ENCODE measurements around the gene CYSLTR2. TPM values are rescaled to one million over a fixed set of nuclear protein-coding genes. Genes with fewer than 3 reads are reported as not detected.

The CYSLTR2 gene
- total RNA-seq, 6 donors from 2014 or later = under 0.01 to 2.0 (median 1.2) TPM

DNA sequence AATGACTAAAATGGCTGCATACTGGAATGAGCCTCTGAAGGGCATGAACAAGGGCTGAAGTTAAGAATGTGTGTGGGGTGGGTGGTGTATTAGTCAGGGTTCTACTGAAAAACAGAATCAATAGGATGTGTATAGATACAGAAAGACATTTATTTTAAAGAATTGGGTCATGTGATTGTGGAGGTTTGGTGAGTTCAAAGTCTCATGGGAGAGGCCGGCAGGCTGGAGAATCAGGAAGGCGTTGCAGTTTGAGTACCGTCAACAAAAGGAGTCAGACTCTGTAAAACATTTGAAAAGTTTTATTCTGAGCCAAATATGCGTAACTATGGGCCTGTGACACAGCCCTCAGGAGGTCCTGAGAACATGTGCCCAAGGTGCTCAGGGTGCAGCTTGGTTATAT, 24.5 kb upstream of the CYSLTR2 start:
- no peak overlapping the region for H3K27ac ChIP-seq

DNA sequence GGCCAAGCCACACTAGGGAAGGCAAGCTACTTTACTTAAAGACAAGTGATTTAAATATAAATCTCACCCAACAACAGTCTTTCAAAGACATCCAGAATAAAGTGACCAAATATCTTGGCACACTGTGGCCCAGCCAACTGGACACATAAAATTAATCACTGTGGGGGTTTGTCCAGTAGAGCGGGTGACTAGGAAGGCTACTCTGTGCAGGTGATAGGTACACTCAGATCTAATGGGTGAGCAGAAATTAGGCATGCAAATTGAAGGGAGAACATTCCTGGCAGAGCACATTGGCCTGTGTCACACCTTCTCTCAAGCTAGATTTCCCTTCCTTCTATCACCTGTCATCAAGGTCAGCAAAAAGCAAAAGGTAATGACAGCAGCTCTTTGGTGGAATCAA, 23.4 kb upstream of the CYSLTR2 start:
- WGBS, 2 donors = 92 to 100% methylated on average over 1 of the region's 1 CpG
- Histone ChIP-seq H3K36me3 (no peaks in the 10 kb centered on the region), H3K4me1 (peaks cover 0 to 6% (median 5%) of the 10 kb centered on the region in 4 donors), H3K27ac (no peak overlapping the region), H3K9me3 (peaks cover 0 to 10% (median 5%) of the 10 kb centered on the region in 4 donors), H3K4me3 (no peak overlapping the region), H3K27me3 (no peaks in the 10 kb centered on the region)
- DNase-seq (no peak), ATAC-seq (ENCODE audit: low FRiP score in 2 of 2) (no peak)
- TF ChIP-seq, protein P1, sequence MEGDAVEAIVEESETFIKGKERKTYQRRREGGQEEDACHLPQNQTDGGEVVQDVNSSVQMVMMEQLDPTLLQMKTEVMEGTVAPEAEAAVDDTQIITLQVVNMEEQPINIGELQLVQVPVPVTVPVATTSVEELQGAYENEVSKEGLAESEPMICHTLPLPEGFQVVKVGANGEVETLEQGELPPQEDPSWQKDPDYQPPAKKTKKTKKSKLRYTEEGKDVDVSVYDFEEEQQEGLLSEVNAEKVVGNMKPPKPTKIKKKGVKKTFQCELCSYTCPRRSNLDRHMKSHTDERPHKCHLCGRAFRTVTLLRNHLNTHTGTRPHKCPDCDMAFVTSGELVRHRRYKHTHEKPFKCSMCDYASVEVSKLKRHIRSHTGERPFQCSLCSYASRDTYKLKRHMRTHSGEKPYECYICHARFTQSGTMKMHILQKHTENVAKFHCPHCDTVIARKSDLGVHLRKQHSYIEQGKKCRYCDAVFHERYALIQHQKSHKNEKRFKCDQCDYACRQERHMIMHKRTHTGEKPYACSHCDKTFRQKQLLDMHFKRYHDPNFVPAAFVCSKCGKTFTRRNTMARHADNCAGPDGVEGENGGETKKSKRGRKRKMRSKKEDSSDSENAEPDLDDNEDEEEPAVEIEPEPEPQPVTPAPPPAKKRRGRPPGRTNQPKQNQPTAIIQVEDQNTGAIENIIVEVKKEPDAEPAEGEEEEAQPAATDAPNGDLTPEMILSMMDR (IDR thresholded peaks at IDR 0.05) = no peak
- TF ChIP-seq POLR2AphosphoS5 (IDR thresholded peaks at IDR 0.05) (no peak), POLR2A (IDR thresholded peaks at IDR 0.05) (no peak), EP300 (IDR thresholded peaks at IDR 0.05) (no peak)

More for the DNA sequence above, 24.5 kb upstream of the CYSLTR2 start:
- TF ChIP-seq, protein P1 (IDR thresholded peaks at IDR 0.05) = no peak
- no peak for ATAC-seq (ENCODE audit: low FRiP score in 2 of 2)
- no peaks in the 10 kb centered on the region for H3K27me3 ChIP-seq
- peaks cover 0 to 7% (median 0%) of the 10 kb centered on the region in 4 donors for H3K9me3 ChIP-seq
- peaks cover 0 to 9% (median 7%) of the 10 kb centered on the region in 4 donors for H3K4me1 ChIP-seq
- DNase-seq = no peak
- no peaks in the 10 kb centered on the region for H3K36me3 ChIP-seq
- 87 to 95% methylated on average over 4 of the region's 4 CpGs for WGBS, 2 donors
- no peak overlapping the region for H3K4me3 ChIP-seq

DNA sequence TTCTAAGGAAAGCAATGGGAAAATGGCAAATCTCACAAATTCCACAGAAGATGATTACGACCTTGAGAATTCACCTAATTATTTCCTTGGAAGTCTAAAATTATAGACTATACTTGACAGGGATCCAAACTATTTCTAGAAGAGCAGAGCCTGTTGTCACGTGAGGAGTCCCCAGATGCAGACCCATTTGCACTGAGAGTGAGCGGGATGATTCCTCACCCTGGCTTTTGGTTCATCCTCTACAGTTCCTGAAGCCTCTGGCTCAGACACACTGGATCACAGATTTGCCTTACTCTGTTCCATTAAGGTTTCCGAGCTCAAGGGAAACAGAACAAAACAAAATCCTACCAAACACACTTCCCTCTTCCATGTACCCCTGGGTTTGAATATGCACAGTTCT, 23.0 kb upstream of the CYSLTR2 start:
- H3K36me3 ChIP-seq = no peaks in the 10 kb centered on the region
- DNase-seq (no peak), ATAC-seq (ENCODE audit: low FRiP score in 2 of 2) (no peak)
- 84 to 87% methylated on average over 4 of the region's 4 CpGs for WGBS, 2 donors
- no peak overlapping the region for H3K4me3 ChIP-seq
- peaks cover 0 to 3% (median 0%) of the 10 kb centered on the region in 4 donors for H3K4me1 ChIP-seq
- no peaks in the 10 kb centered on the region for H3K27me3 ChIP-seq
- peaks cover under 1 to 14% (median 5%) of the 10 kb centered on the region in 4 donors for H3K9me3 ChIP-seq
- no peak overlapping the region for H3K27ac ChIP-seq
- TF ChIP-seq, protein P1 (IDR thresholded peaks at IDR 0.05) = no peak
- TF ChIP-seq POLR2A (IDR thresholded peaks at IDR 0.05) (no peak), POLR2AphosphoS5 (IDR thresholded peaks at IDR 0.05) (no peak), EP300 (IDR thresholded peaks at IDR 0.05) (no peak)

DNA sequence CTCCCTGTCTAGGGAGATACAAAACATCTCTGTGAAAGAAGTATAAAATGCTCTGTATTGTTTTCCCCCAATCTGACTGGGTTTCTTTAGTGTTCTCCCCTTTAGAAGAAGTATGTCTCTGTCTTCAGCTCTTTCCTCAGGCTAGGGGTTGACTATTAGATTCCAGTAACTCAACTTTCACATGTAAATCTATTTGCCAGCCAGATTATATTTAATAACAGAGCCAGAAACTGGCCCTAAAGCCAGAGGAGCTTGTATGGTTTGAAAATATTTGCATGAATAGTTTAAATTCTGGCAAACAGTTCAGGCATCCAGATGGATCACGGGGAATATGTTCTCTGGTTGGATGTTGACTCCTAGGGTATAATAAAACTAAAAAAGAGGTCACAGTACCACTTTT, 22.3 kb upstream of the CYSLTR2 start:
- Histone ChIP-seq H3K4me1 (no peaks in the 10 kb centered on the region), H3K4me3 (no peak overlapping the region), H3K27ac (no peak overlapping the region), H3K36me3 (no peaks in the 10 kb centered on the region), H3K27me3 (no peaks in the 10 kb centered on the region), H3K9me3 (peaks cover 4 to 20% (median 10%) of the 10 kb centered on the region in 4 donors)
- DNase-seq (no peak), ATAC-seq (ENCODE audit: low FRiP score in 2 of 2) (no peak)
- WGBS, 2 donors = 83 to 84% methylated on average over 1 of the region's 1 CpG
- no peak for TF ChIP-seq POLR2AphosphoS5 (IDR thresholded peaks at IDR 0.05)
- TF ChIP-seq EP300 (IDR thresholded peaks at IDR 0.05) = no peak
- no peak for TF ChIP-seq POLR2A (IDR thresholded peaks at IDR 0.05)
- TF ChIP-seq, protein P1 (IDR thresholded peaks at IDR 0.05) = no peak

DNA sequence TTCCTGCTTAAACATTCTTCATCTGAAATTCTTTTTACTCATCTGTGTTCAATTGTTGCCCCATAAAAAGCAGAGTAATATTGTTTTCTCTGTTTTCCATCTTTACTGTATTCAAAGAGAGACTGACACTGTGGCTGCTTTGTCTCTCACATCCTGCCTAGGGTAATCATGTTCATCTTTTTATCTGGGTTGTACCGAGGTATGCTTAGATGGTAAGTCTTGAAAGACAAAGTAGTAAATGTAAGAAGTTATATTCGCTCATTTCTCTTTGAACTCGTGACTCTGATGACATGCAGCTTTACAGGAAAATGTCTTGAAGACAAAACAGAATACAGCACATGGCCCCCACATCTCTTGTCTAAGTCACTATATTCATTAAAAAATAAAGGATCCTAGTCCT, 20.0 kb upstream of the CYSLTR2 start:
- Histone ChIP-seq H3K9me3 (peaks cover 4 to 21% (median 11%) of the 10 kb centered on the region in 4 donors), H3K4me3 (no peak overlapping the region), H3K36me3 (no peaks in the 10 kb centered on the region), H3K4me1 (no peaks in the 10 kb centered on the region), H3K27ac (no peak overlapping the region), H3K27me3 (no peaks in the 10 kb centered on the region)
- DNase-seq (no peak), ATAC-seq (ENCODE audit: low FRiP score in 2 of 2) (no peak)
- 79 to 90% methylated on average over 3 of the region's 3 CpGs for WGBS, 2 donors
- TF ChIP-seq, protein P1 (IDR thresholded peaks at IDR 0.05) = no peak
- TF ChIP-seq EP300 (IDR thresholded peaks at IDR 0.05) (no peak), POLR2A (IDR thresholded peaks at IDR 0.05) (no peak), POLR2AphosphoS5 (IDR thresholded peaks at IDR 0.05) (no peak)

Data from upper lobe of left lung (tissue), 6 donors.